Testis (tissue), 3 donors: ENCODE measurements around the gene CBX2. TPM values are rescaled to one million over a fixed set of nuclear protein-coding genes. Genes with fewer than 3 reads are reported as not detected.

ENCODE experiments used
- DNase-seq: peaks from one replicate; pipeline ENCODE4 v3.0.0-alpha.2; 2019
- H3K27ac ChIP-seq, 2 donors: fragments of 200-600 bp; sonication (generic); one replicate each; pipeline ENCODE4 v1.5.1; 2019
- H3K27me3 ChIP-seq: fragments of 200-600 bp; sonication (generic); one replicate; pipeline ENCODE4 v1.5.1; 2019
- H3K36me3 ChIP-seq: fragments of 200-600 bp; sonication (generic); one replicate; pipeline ENCODE4 v1.5.1; 2017; ENCODE audit warnings: low read depth; ENCODE audit errors: missing control alignments
- H3K4me1 ChIP-seq: fragments of 200-600 bp; sonication (generic); one replicate; pipeline ENCODE4 v1.5.1; 2019
- H3K4me3 ChIP-seq, 2 donors: fragments of 200-600 bp; sonication (generic); one replicate each; pipeline ENCODE4 v1.5.1; 2017 to 2019
- H3K9me3 ChIP-seq: fragments of 200-600 bp; sonication (generic); one replicate; pipeline ENCODE4 v1.5.1; 2017
- POLR2A ChIP-seq: fragments of 450-650 bp; IDR thresholded peaks from one replicate; pipeline ENCODE4 v1.6.1; 2017; ENCODE audit warnings: antibody characterized with exemption, mild to moderate bottlenecking, moderate library complexity
- WGBS, 2 donors: methylation state at CpG; one replicate each; pipeline ENCODE4 v1.1.5; 2018; 5-methylcytosine and 5-hydroxymethylcytosine counted together
- intact Hi-C: fragments of 100-400 bp; cut with DNase I; formaldehyde crosslinking; loops from one replicate; pipeline ENCODE4 v1.15.1; 2023; ENCODE audit warnings: low total_unique reads
- polyA plus RNA-seq: library from polyadenylated mRNA; stranded (reverse); fragments of 350-450 nt; fragmentation: Illumina TruSeq; extraction: RNeasy Lipid Tissue Mini Kit (QIAGEN cat#74804); gene quantifications from one replicate; pipeline ENCODE4 v1.2.3, GENCODE V29; 2014; ENCODE audit warnings: low read depth, low replicate concordance; ENCODE audit not compliant: insufficient read depth
- total RNA-seq, 2 donors: library from RNA; depleted of rRNA; stranded (reverse); fragments of >200 nt; gene quantifications; one replicate each; pipeline ENCODE4 v1.2.3, GENCODE V29; 2016
- TF ChIP-seq, protein P1 (sequence below), 3 experiments: fragments of 450-650 bp in 2 of 3; fragments of 200-600 bp in 1 of 3; sonication (generic) in 1 of 3; IDR thresholded peaks; one replicate each; pipeline ENCODE4 v1.5.1; 2016 to 2019; ENCODE audit warnings: antibody characterized with exemption in 3 of 3, mild to moderate bottlenecking in 2 of 3, moderate library complexity in 1 of 3

Gene CBX2
- total and polyA plus RNA-seq, 3 donors from 2014 or later: 19.4 to 30.7 (median 27.1) TPM

DNA sequence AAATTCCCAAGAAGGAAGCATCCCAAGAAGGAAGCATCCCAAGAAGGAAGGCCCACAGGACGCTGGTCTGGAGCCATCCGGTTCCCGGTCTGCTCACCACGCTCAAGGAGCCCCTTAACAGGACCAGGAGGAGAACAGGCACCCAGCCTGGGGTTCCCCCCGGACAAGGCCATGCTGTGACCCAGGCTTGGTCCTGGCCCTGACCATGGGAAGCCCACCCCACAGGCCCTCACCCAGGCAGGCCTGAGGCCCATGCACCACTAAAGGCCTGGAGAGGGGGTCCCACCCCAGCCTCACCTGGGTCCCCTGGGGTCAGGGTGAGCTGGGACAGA lies 47.5 kb upstream of the CBX2 start:
- no peak for TF ChIP-seq POLR2A
- TF ChIP-seq, protein P1, sequence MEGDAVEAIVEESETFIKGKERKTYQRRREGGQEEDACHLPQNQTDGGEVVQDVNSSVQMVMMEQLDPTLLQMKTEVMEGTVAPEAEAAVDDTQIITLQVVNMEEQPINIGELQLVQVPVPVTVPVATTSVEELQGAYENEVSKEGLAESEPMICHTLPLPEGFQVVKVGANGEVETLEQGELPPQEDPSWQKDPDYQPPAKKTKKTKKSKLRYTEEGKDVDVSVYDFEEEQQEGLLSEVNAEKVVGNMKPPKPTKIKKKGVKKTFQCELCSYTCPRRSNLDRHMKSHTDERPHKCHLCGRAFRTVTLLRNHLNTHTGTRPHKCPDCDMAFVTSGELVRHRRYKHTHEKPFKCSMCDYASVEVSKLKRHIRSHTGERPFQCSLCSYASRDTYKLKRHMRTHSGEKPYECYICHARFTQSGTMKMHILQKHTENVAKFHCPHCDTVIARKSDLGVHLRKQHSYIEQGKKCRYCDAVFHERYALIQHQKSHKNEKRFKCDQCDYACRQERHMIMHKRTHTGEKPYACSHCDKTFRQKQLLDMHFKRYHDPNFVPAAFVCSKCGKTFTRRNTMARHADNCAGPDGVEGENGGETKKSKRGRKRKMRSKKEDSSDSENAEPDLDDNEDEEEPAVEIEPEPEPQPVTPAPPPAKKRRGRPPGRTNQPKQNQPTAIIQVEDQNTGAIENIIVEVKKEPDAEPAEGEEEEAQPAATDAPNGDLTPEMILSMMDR (IDR thresholded peaks at IDR 0.05): no peak
- Histone ChIP-seq H3K9me3 (no peaks in the 10 kb centered on the region), H3K27ac (no peak overlapping the region), H3K4me1 (no peaks in the 10 kb centered on the region), H3K27me3 (no peaks in the 10 kb centered on the region), H3K36me3 (no peaks in the 10 kb centered on the region), H3K4me3 (no peak overlapping the region)
- intact Hi-C loops: no loop called here
- whole genome bisulfite sequencing, 2 donors: 80 to 100% methylated on average over 1 to 5 of the region's 5 CpGs
- DNase-seq: no peak

DNA sequence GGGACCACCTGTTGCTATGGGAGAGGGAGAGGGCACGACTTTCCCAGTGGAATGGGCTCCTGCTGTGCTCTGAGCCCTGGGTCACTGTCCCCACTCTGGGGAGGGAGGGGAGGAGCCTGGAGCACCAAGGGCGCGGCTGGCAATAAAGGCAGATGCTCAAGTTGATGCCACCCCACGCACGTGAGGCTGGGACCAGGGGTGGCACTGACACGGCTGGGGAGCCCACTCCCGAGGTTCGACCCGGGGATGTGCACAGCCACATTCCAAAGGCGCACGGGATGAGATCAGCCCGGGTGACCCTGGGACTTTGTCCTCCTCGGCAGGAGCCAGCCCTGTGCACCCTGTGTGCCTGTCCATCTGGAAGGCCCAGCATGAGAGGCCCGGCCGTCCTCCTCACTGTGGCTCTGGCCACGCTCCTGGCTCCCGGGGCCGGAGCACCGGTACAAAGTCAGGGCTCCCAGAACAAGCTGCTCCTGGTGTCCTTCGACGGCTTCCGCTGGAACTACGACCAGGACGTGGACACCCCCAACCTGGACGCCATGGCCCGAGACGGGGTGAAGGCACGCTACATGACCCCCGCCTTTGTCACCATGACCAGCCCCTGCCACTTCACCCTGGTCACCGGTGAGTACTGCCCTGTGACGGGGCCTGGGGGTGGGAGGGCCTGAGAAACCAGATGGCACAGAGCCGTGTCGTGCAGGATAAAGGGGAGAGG lies 47.0 kb upstream of the CBX2 start, which contains the start of gene ENPP7:
ENPP7 (plus strand) TSS at position 175 of the 715 bp plus-strand sequence; CDS start at position 372, 197 bp downstream.
- no peaks in the 10 kb centered on the region for H3K36me3 ChIP-seq
- no peak within 1 kb of the TSS for H3K4me3 ChIP-seq
- no peak for DNase-seq
- TF ChIP-seq, protein P1 (IDR thresholded peaks at IDR 0.05): no peak
- no peak for TF ChIP-seq POLR2A
- no peaks in the 10 kb centered on the region for H3K27me3 ChIP-seq
- intact Hi-C loops: no loop called here
- no peaks in the 10 kb centered on the region for H3K4me1 ChIP-seq
- H3K9me3 ChIP-seq: no peaks in the 10 kb centered on the region
- no peak within 1 kb of the TSS for H3K27ac ChIP-seq
- 90 to 94% methylated on average over 14 to 33 of the region's 33 CpGs for WGBS, 2 donors

DNA sequence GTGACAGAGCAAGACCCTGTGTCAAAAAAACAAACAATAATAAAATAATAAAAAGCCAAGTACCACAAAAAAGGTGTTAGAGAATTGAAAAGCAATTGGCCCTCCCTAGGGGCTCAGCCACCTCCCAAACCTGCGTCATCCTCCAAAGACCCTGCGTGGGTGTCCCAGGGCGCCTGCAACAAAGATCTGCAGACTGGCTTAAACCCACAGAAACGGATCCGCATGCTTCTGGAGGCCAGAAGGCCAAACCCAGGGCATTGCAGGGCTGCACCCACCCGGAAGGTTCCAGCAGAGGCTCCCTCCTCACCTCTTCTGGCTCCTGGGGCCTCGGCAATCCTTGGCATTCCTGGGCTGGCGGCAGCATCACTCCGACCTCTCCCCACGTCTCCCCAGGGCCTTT lies 45.7 kb upstream of the CBX2 start:
- Histone ChIP-seq H3K27ac (no peak overlapping the region), H3K9me3 (no peaks in the 10 kb centered on the region), H3K36me3 (no peaks in the 10 kb centered on the region), H3K4me1 (no peaks in the 10 kb centered on the region), H3K4me3 (no peak overlapping the region), H3K27me3 (no peaks in the 10 kb centered on the region)
- TF ChIP-seq POLR2A: no peak
- TF ChIP-seq, protein P1 (IDR thresholded peaks at IDR 0.05): no peak
- 79 to 85% methylated on average over 10 of the region's 10 CpGs for WGBS, 2 donors
- no peak for DNase-seq
- intact Hi-C loops: no loop called here

DNA sequence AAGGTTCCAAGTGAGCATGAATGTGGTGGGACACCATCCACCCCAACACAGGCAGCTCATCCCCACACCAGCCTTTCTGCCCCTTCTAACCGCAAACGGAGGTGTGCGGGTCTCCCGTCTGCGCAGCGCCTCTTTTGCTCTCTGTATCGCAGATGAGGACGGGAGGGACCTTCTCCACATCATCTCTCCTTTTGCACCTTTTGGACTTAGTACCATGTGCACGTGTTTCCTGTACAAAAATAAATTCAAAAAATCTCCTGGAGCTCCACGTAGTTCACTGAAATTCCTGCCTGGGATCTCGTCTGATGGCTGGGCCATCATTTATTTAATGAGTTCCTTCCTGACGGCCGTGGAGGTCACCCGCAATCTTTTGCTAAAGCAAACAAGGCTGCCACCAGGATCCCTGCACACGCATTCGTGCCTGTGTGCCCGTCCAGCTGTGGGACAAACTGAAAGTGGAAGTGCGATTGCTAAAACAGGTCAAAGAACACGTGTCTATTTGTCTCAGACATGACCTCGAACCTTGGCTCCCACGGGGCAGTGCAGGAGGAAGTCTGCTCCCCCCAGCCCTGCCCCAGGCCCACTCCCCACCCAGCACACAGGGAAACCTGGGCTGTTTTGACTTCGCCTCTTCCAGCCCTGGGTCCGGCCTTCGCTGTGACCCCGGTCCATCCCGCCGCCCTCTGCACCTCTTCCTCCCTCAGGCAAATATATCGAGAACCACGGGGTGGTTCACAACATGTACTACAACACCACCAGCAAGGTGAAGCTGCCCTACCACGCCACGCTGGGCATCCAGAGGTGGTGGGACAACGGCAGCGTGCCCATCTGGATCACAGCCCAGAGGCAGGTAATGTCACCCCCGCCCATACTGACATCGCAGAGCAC lies 44.9 kb upstream of the CBX2 start:
- 69 to 73% methylated on average over 28 to 35 of the region's 35 CpGs for WGBS, 2 donors
- H3K27me3 ChIP-seq: no peaks in the 10 kb centered on the region
- intact Hi-C loops: no loop called here
- no peak overlapping the region for H3K4me3 ChIP-seq
- no peak for DNase-seq
- TF ChIP-seq POLR2A: no peak
- TF ChIP-seq, protein P1 (IDR thresholded peaks at IDR 0.05): no peak
- no peak overlapping the region for H3K27ac ChIP-seq
- no peaks in the 10 kb centered on the region for H3K4me1 ChIP-seq
- H3K9me3 ChIP-seq: no peaks in the 10 kb centered on the region
- no peaks in the 10 kb centered on the region for H3K36me3 ChIP-seq
